ENCODE data around the gene SLC26A6.

The SLC26A6 gene, protein sequence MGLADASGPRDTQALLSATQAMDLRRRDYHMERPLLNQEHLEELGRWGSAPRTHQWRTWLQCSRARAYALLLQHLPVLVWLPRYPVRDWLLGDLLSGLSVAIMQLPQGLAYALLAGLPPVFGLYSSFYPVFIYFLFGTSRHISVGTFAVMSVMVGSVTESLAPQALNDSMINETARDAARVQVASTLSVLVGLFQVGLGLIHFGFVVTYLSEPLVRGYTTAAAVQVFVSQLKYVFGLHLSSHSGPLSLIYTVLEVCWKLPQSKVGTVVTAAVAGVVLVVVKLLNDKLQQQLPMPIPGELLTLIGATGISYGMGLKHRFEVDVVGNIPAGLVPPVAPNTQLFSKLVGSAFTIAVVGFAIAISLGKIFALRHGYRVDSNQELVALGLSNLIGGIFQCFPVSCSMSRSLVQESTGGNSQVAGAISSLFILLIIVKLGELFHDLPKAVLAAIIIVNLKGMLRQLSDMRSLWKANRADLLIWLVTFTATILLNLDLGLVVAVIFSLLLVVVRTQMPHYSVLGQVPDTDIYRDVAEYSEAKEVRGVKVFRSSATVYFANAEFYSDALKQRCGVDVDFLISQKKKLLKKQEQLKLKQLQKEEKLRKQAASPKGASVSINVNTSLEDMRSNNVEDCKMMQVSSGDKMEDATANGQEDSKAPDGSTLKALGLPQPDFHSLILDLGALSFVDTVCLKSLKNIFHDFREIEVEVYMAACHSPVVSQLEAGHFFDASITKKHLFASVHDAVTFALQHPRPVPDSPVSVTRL

DNA sequence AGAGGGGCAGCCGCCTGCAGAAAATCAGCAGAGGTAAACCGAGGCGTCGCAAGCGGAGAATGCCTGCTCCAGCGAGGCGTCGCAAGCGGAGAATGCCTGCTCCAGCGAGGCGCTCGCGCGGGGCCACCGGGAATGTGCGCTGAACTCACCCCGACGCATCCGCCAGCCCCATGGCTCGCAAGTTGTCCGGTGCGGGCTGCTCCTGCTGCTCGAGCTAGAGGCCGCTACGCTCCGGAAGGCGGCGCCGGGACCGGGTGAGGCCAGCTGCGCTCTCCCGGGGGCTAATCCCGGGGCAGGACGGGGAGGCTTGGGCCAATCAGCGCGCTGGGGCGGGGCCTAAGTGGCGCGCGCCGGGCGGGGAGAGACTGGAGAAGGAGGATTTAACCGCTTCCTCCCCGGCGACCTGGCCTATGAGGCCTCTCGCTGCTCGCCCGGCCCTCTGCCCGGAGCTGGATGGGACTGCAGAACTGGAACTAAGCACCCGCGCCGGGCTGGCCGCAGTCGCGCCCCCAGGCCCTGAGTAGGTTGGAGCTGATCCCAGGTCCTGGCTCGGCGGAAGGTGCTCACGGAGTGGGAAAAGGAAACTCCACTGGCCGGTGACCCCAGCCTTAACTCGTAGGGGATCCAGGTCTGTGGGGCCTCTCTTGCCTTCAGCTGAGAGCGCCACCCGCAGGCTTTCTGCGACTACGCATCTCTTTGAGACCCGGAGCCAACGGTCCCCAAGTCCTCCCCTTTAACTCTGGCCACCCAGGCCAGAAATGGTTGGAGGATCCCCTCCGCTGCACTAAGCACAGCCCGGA lies at the start of gene SLC26A6:
Gene SLC26A6 (minus strand): TSS at position 240 of the 800 bp plus-strand sequence. CDS start 68 bp downstream, at position 172.
- ATAC-seq (peak; percentile 96), DNase-seq (peak; percentile 97)

GRCh38 chr3:48684480-48685143 lies 49.4 kb upstream of the SLC26A6 start:
- DNase-seq = no peak
- no peak for ATAC-seq

- no peak for DNase-seq
- no peak for ATAC-seq
These were observed 48.7 kb upstream of the SLC26A6 start for GRCh38 chr3:48684054-48684349.

DNA sequence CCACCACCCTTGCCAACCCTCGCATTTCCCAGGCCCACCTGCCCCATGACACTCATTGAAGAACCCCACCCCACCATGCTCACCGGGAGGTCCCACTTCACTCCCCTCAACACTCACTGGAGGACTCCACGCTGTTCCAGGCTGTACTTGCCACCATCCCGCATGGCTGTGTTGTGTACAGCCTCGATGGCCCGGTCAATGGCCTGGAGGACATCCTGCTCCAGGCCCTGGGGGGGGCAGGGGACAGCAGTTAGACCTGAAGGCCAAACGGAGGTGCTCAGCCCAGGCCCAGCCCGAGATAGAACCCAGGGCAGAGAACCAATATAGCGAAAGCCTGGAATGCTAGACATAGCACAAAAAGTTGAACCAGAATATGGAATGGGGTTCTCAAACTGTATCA lies 47.5 kb upstream of the SLC26A6 start:
- DNase-seq (no peak), ATAC-seq (no peak)

DNA sequence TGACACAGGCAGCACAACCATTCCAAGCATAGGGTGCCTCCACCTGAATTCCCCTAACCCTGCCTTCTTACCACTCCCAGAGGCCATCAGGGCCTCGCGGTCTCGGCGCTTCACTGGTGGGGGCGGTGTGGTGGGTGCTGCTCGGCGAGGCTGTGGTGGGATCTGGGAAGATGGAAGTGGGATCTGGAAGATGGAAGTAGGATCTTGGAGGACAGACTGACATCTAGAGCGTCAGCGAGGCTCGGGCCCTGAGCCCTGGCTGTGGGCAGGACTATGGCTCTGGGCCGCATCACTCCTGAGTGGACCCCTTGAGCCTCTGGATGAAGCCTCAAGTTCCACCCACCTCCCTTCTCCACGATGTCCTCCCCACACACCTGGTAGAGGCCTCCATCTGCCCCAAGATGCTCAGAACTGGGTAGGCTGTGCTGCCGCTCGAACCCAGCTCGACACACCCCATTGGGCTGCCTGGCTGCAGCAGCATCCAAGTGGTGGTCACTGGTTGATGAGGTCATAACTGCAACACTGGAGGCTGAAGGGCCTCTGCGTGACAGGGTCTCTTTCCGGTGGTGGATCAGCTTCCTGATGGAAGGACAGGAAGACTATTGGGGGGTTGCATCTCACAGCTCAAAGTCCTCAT lies 46.8 kb upstream of the SLC26A6 start:
- ATAC-seq (no peak), DNase-seq (no peak)

- ATAC-seq = no peak
These were observed 46.2 kb upstream of the SLC26A6 start for GRCh38 chr3:48681541-48681880.

DNA sequence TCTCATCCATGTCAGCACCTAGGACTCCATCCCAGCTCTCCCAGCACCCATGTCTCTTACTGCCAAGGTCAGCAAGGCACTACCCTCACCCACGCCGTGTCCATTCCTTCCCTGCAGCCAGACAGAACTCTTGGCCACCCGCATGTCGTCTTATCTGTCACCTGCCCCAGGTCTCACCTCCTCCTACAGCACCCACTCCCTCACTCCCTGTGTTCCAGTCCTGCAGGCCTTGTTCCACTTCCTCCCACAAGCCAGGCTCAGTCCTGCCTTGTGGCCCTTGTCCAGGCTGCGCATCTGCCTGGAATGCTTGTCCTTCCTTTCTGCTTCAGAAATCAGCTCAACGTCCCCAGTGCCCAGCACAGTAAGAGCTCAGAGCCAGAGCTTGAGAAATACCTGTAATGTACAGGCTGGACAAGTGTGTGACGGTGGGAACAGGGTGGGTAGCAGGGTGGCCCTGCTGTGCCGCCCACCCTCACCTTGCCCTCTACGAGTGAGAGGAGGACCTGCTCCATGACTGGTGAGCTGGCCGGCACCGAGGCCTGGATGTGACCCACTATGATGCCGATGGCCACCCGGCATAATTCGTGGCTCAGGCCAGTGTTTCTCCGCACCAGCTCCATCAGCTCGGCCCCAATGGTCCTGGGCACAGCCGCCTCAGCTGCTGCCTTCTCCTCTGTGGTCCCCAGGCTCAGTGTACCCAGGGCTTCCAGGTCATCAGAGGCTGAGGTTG lies 45.7 kb upstream of the SLC26A6 start:
- DNase-seq = no peak
- ATAC-seq = no peak

More at GRCh38 chr3:48681541-48681880, 46.2 kb upstream of the SLC26A6 start:
- DNase-seq = no peak

DNA sequence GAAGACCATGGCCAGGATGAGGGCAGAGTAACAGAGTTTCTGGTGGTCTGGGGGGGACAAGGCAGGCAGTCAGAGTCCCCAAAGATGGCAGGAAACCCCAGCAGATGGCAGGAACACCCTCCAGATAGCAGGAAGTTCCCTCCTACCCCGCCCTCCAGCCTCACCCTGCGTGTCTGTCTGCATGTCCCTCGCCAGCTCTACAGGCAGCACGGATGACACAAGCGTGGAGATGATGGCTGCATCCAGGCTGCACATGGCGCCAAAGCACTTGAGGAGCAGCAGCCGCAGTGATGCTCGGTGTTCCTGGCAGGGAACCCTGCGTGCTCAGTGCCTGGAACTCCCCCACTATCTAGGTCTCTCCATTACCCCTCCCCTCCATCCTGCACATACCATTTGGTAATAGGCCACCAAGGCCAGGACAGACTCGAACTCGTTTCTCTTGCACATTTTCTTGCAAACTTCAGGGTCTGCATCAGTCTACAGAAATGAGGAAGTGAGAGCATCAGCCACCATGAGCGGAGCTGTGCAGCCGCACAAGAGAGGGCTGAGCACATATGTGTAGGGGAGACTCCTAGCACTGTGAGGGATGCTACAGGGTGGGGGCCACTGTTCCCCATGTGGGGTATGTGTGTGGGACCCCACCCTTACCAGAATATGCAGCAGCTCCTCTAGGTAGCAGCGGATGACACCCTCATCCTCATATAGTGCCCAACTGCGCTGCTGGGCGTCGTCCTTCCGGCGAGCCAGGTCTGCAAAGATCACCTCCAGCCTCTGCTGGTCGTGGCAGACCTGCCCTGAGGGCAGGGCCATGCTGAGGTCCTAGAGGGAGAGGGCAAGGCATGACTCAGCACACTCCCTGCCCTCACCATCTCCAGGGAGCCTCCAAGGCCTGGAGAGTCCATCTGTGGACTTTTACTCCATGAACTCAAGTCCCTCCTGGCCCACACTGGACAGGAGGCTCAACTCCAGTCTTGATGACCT lies 44.4 kb upstream of the SLC26A6 start:
- ATAC-seq (no peak), DNase-seq (no peak)

DNA sequence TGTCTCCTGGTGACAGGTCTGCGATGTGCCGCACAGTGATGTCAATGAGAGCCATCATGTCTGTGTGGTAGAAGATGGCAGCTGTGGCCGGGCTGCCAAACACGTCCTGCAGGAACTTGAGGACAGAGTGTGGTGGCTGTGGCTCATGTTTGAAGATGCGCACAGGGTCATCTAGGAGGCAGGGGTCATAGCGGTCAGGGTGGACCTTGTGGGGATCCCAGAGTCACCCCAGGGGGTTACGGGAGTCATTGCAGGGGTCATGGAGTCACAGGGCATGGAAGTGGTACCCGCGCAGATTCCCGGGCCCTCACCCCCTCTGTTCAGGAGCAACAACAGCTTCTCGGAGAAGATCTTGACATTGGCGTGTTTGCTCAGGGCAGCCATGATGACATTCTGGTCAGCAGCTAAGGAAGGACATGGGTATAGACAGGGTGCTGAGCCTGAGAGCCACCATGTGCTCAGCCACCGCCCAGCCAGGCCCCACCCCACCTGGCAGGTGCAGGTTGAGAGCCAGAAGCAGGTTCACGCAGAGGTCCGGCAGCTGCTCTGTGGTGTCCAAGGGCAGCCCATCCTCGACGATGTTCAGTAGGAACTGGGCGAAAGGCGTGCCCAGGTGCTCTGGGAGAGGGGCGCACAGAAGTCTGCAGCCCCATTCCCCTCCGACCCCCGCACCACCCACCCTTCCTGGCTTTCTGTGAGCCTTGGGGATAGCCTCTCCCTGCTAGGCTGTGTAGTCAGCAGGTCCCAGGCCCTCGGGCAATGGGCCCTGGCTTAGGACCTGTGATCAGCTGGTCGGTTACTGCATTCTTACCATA lies 43.5 kb upstream of the SLC26A6 start:
- ATAC-seq (no peak), DNase-seq (no peak)

DNA sequence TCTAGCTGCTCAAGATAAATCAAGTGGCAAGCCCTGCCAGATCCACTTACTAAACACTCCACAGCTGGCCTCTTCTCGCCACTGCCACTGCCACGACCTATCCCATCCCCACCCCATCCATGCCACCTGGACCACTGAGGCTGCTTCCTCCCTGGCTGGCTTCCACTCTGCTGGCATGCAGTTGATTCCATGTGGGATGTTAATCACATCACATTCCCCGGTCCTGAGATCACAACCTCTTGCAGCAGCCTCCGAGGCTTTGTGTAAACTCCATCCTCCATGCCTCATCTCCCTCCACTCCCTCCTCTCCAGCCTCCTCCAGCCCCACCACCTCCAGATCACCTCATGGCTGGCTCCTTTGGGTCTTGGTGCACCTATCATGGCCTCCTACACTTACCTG lies 42.8 kb upstream of the SLC26A6 start:
- ATAC-seq = no peak
- DNase-seq = no peak

- DNase-seq (no peak), ATAC-seq (no peak)
These were observed 39.2 kb upstream of the SLC26A6 start for GRCh38 chr3:48674505-48674904.

- no peak for DNase-seq
- no peak for ATAC-seq
These were observed 37.3 kb upstream of the SLC26A6 start for GRCh38 chr3:48672522-48672921.

- no peak for DNase-seq
- ATAC-seq = no peak
These were observed 29.7 kb upstream of the SLC26A6 start for GRCh38 chr3:48664929-48665328.

GRCh38 chr3:48664313-48664644 lies 29.0 kb upstream of the SLC26A6 start:
- DNase-seq (no peak), ATAC-seq (no peak)

- DNase-seq (peak; percentile 95), ATAC-seq (peak; percentile 93)
These were observed 28.4 kb upstream of the SLC26A6 start for GRCh38 chr3:48663489-48664312.

DNA sequence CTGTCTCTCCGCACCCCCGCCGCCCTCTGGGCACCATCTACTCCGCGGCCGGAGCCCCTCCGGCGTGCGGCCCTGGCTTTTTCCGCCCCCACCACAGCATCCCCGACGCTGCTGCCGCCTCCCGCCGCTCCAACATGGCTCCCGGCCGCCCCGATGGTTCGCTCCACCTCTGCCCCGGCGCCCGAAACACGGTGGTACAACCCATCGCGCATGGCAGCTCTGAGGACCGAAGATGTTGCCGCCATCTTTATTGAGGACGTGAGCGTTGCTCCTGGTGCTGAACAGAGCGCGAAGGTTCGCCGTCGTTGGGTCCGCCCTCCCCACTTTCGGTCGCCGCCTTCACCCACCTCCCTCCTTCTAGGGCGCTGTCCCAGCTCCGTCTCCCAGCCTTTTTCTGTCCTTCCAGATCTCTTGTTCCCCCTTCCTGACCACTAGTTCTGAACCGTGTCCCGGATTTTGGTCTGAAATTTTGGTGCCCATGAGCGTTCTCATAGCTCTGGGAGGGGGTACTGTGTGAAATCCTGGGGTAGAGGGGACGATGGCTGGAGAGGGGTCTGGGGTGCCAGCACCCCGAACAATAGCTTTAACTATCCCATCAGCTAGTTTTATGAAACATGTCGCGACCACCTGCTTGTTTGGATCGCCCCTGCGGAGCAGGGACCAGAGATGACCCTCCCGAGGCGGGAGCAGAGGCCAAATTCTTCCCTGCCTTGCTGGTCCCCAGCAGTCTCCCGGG lies 27.7 kb upstream of the SLC26A6 start, which contains the start of gene CELSR3:
Gene CELSR3 (minus strand): TSS at position 134 of the 736 bp plus-strand sequence. CDS start 252 bp downstream, outside the sequence.
- ATAC-seq (peak; percentile 30), DNase-seq (peak; percentile 69)

DNA sequence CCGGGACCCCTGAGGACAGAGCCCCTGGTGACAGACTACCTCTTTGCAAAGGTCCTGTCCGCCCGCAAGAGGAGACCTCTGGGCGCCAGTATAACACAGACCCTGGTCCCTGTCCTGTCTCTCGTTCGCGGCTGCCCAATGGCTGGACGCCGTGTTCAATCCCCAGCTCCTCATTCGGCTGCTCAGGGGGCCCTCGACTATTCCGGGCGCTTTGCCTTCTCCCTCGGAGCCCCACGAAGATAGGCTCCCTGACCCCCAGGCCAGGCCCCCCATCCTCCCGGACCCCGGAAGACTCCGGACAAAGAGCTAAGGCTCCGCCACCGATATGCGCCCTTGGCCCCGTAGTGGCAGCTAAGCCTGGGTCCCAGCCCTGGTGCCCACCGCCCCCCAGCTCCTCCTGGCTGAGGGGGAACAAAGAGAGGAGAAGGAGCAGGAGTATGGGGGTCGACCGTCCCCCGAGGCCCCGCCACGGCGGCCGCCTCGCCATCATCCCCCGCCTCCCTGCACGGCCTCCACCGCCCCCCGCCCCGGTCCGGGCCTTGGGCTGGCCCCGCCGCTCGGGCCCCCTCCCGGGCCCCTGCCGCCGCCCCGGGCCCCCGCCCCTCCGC lies 27.0 kb upstream of the SLC26A6 start:
- no peak for DNase-seq
- no peak for ATAC-seq
